HEK293 (cell line): ENCODE results near the gene ZNF184.

ENCODE experiments used
- CTCF ChIA-PET: fragments of 350-600 bp; formaldehyde crosslinking; extraction: SDS; loops from one replicate; lab custom pipeline; 2021; ENCODE audit warnings: antibody characterized with exemption; lab: Yijun Ruan, JAX
- POLR2A ChIA-PET: fragments of 300-600 bp; formaldehyde crosslinking; extraction: SDS; loops from one replicate; lab custom pipeline; 2020; ENCODE audit warnings: antibody characterized with exemption, inconsistent platforms; lab: Yijun Ruan, JAX
- H3K27ac ChIP-seq: fragments of 200-500 bp; sonication (Bioruptor generic); 2 replicates; pipeline ENCODE4 v1.5.1; 2014; ENCODE audit warnings: low read depth, low read length, control low read depth, inconsistent platforms; ENCODE audit errors: extremely low read depth
- H3K36me3 ChIP-seq, 2 experiments: fragments of 200-500 bp in 1 of 2; sonication (Bioruptor generic) in 1 of 2; 1 replicate in 1 of 2; 2 replicates in 1 of 2; pipeline ENCODE4 v1.5.1; 2014 to 2017; ENCODE audit warnings: inconsistent platforms in 2 of 2, low read length in 2 of 2; ENCODE audit not compliant: control insufficient read depth in 2 of 2, insufficient read depth in 1 of 2
- H3K4me1 ChIP-seq: fragments of 200-500 bp; sonication (Bioruptor generic); 2 replicates; pipeline ENCODE4 v1.5.1; 2014; ENCODE audit warnings: mild to moderate bottlenecking, low read length, inconsistent platforms; ENCODE audit not compliant: control insufficient read depth, insufficient read depth
- H3K4me3 ChIP-seq: 2 replicates; pipeline ENCODE4 v1.5.1; 2011; ENCODE audit warnings: low read depth, mild to moderate bottlenecking, control low read depth, low read length, moderate library complexity
- H3K9me3 ChIP-seq: fragments of 200-500 bp; sonication (Bioruptor generic); 2 replicates; pipeline ENCODE4 v1.5.1; 2014; ENCODE audit warnings: low read depth, low read length, inconsistent platforms; ENCODE audit not compliant: control insufficient read depth, insufficient read depth
- BCL11B ChIP-seq: fragments of 450-650 bp; formaldehyde crosslinking; IDR thresholded peaks from 2 replicates; pipeline ENCODE4 v1.5.1; 2016; ENCODE audit warnings: low read depth, missing biosample characterization, missing genetic modification characterization
- GLI2 ChIP-seq: fragments of 450-650 bp; formaldehyde crosslinking; IDR thresholded peaks from 2 replicates; pipeline ENCODE4; 2017; ENCODE audit warnings: missing biosample characterization, missing genetic modification characterization, low read depth, borderline replicate concordance
- OSR2 ChIP-seq: fragments of 450-650 bp; formaldehyde crosslinking; IDR thresholded peaks from 2 replicates; pipeline ENCODE4 v1.5.1; 2016; ENCODE audit warnings: missing biosample characterization, missing genetic modification characterization
- PRDM1 ChIP-seq: fragments of 450-650 bp; formaldehyde crosslinking; IDR thresholded peaks from 2 replicates; pipeline ENCODE4; 2016; ENCODE audit warnings: missing biosample characterization, missing genetic modification characterization
- SP3 ChIP-seq: fragments of 450-650 bp; formaldehyde crosslinking; IDR thresholded peaks from 2 replicates; pipeline ENCODE4 v1.5.1; 2016; ENCODE audit warnings: missing biosample characterization, missing genetic modification characterization
- WT1 ChIP-seq: fragments of 450-650 bp; formaldehyde crosslinking; IDR thresholded peaks from 2 replicates; pipeline ENCODE4 v1.5.1; 2016; ENCODE audit warnings: missing biosample characterization, missing genetic modification characterization
- ZBTB17 ChIP-seq: fragments of 450-650 bp; formaldehyde crosslinking; IDR thresholded peaks from 2 replicates; pipeline ENCODE4 v1.5.1; 2016; ENCODE audit warnings: missing biosample characterization, missing genetic modification characterization
- ZFP69B ChIP-seq: fragments of 450-650 bp; formaldehyde crosslinking; IDR thresholded peaks from 2 replicates; pipeline ENCODE4 v1.5.1; 2016; ENCODE audit warnings: missing biosample characterization, missing genetic modification characterization
- ZNF133 ChIP-seq: fragments of 450-650 bp; formaldehyde crosslinking; IDR thresholded peaks from 2 replicates; pipeline ENCODE4 v1.5.1; 2016; ENCODE audit warnings: missing biosample characterization, missing genetic modification characterization
- ZNF366 ChIP-seq: fragments of 450-650 bp; formaldehyde crosslinking; conservative IDR thresholded peaks from 2 replicates; pipeline ENCODE4 v1.5.1; 2016; ENCODE audit warnings: missing biosample characterization, missing genetic modification characterization
- ZNF394 ChIP-seq: fragments of 450-650 bp; formaldehyde crosslinking; IDR thresholded peaks from 2 replicates; pipeline ENCODE4 v1.5.1; 2016; ENCODE audit warnings: missing biosample characterization, missing genetic modification characterization, mild to moderate bottlenecking, moderate library complexity, borderline replicate concordance
- ZNF398 ChIP-seq: fragments of 450-650 bp; formaldehyde crosslinking; IDR thresholded peaks from 2 replicates; pipeline ENCODE4 v1.5.1; 2017; ENCODE audit warnings: missing biosample characterization, missing genetic modification characterization
- ZNF501 ChIP-seq: fragments of 450-650 bp; formaldehyde crosslinking; IDR thresholded peaks from 2 replicates; pipeline ENCODE4 v1.5.1; 2016; ENCODE audit warnings: missing biosample characterization, missing genetic modification characterization
- ZNF596 ChIP-seq: fragments of 450-650 bp; IDR thresholded peaks from 2 replicates; pipeline ENCODE4 v1.5.0; 2018; ENCODE audit warnings: missing biosample characterization, mild to moderate bottlenecking, missing genetic modification characterization, moderate library complexity
- ZNF645 ChIP-seq: fragments of 450-650 bp; formaldehyde crosslinking; IDR thresholded peaks from 2 replicates; pipeline ENCODE4; 2016; ENCODE audit warnings: missing biosample characterization, missing genetic modification characterization
- ZNF692 ChIP-seq: fragments of 450-650 bp; formaldehyde crosslinking; IDR thresholded peaks from 2 replicates; pipeline ENCODE4 v1.5.1; 2016; ENCODE audit warnings: missing biosample characterization, missing genetic modification characterization
- ZNF701 ChIP-seq: fragments of 450-650 bp; formaldehyde crosslinking; IDR thresholded peaks from 2 replicates; pipeline ENCODE4 v1.5.1; 2016; ENCODE audit warnings: missing biosample characterization, missing genetic modification characterization

The ZNF184 gene

GRCh38 chr6:27501187-27501586 is 28.3 kb upstream of the ZNF184 start:
- H3K27ac ChIP-seq = no peak overlapping the region
- no peak overlapping the region for H3K4me3 ChIP-seq
- ChIA-PET POLR2A (no interaction called here), CTCF (interaction anchor here (0.6 to 1.8 kb wide), 6 partner anchors 9 to 271 kb away, joined by 3 to 5 read pairs (median 4); no protein-coding TSS in a partner anchor)
- no peaks in the 10 kb centered on the region for H3K9me3 ChIP-seq
- H3K4me1 ChIP-seq = no peaks in the 10 kb centered on the region
- H3K36me3 ChIP-seq = no peaks in the 10 kb centered on the region
- no peak for TF ChIP-seq ZNF692 (tag by site-specific recombination)
- TF ChIP-seq, all 188 proteins: peak for 0

- POLR2A ChIA-PET = interaction anchor here (0.8 kb wide), 1 partner anchor 407 kb away, joined by 3 read pairs; no protein-coding TSS in a partner anchor
- Histone ChIP-seq H3K27ac (no peak overlapping the region), H3K36me3 (no peaks in the 10 kb centered on the region), H3K4me1 (no peaks in the 10 kb centered on the region), H3K4me3 (no peak overlapping the region), H3K9me3 (no peaks in the 10 kb centered on the region)
- peak; percentile 45; the same call in 1 of the 2 replicates for TF ChIP-seq ZNF398
- TF ChIP-seq ZBTB17 (tag by site-specific recombination) = peak; percentile 37; the same call in 1 of the 2 replicates
- no peak for TF ChIP-seq ZNF501 (tag by site-specific recombination)
- no peak for TF ChIP-seq ZNF133
- TF ChIP-seq ZNF366 (tag by site-specific recombination) = peak; percentile 99
- no peak for TF ChIP-seq GLI2 (tag by site-specific recombination)
- no peak for TF ChIP-seq ZNF701 (tag by site-specific recombination)
- no peak; the same call in 1 of the 2 replicates for TF ChIP-seq OSR2 (tag by site-specific recombination)
- TF ChIP-seq BCL11B (tag by site-specific recombination) = no peak
- TF ChIP-seq ZNF394 (tag by site-specific recombination) = 0 out of 2 replicates have a peak, but pooled peaks have one; percentile 15
- TF ChIP-seq ZNF596 (tag by site-specific recombination) = peak; percentile 83
- TF ChIP-seq SP3 (tag by site-specific recombination) = 0 out of 2 replicates have a peak, but pooled peaks have one; percentile 13
- no peak for TF ChIP-seq ZFP69B
- peak; percentile 95 for TF ChIP-seq PRDM1 (tag by site-specific recombination)
- no peak for TF ChIP-seq ZNF645
- TF ChIP-seq WT1 = peak; percentile 33; the same call in 1 of the 2 replicates
- CTCF ChIA-PET = interaction anchor here (1.0 to 1.2 kb wide), 2 partner anchors 18 to 396 kb away, joined by 3 to 4 read pairs; no protein-coding TSS in a partner anchor
Measured at GRCh38 chr6:27500177-27500576, 27.3 kb upstream of the ZNF184 start.
